GM19438 (cell line): ENCODE measurements around the gene SEMA6A.

Experiments used
- ATAC-seq: cut with Tn5 transposase; IDR thresholded peaks from one replicate; pipeline ENCODE4 v1.9.1; 2021; ENCODE audit warnings: low read depth; ENCODE audit not compliant: unreplicated experiment

SEMA6A gene

GRCh38 chr5:116419258-116419657 is 155.4 kb downstream of the SEMA6A start:
- no peak for ATAC-seq

- no peak for ATAC-seq
These were observed 155.8 kb downstream of the SEMA6A start for GRCh38 chr5:116418774-116419173.

GRCh38 chr5:116418016-116418415 is 156.6 kb downstream of the SEMA6A start:
- ATAC-seq: no peak

GRCh38 chr5:116415989-116416388 is 158.6 kb downstream of the SEMA6A start:
- no peak for ATAC-seq

- ATAC-seq: no peak
These were observed 159.4 kb downstream of the SEMA6A start for GRCh38 chr5:116415182-116415581.

- no peak for ATAC-seq
These were observed 163.5 kb downstream of the SEMA6A start for GRCh38 chr5:116411101-116411571.

- no peak for ATAC-seq
These were observed 164.2 kb downstream of the SEMA6A start for GRCh38 chr5:116410336-116410890.

GRCh38 chr5:116409591-116410296 is 164.9 kb downstream of the SEMA6A start:
- no peak for ATAC-seq

- no peak for ATAC-seq
These were observed 168.1 kb downstream of the SEMA6A start for GRCh38 chr5:116406306-116407041.

GRCh38 chr5:116404792-116405191 is 169.8 kb downstream of the SEMA6A start:
- ATAC-seq: no peak

- ATAC-seq: no peak
These were observed 170.6 kb downstream of the SEMA6A start for GRCh38 chr5:116404016-116404415.

- ATAC-seq: no peak
These were observed 172.4 kb downstream of the SEMA6A start for GRCh38 chr5:116402235-116402634.

GRCh38 chr5:116401576-116401975 is 173.0 kb downstream of the SEMA6A start:
- ATAC-seq: no peak

GRCh38 chr5:116396476-116397099 is 178.0 kb downstream of the SEMA6A start:
- no peak for ATAC-seq

- ATAC-seq: no peak
These were observed 178.9 kb downstream of the SEMA6A start for GRCh38 chr5:116395631-116396203.

GRCh38 chr5:116395226-116395625 is 179.4 kb downstream of the SEMA6A start:
- ATAC-seq: no peak

GRCh38 chr5:116394186-116394867 is 180.3 kb downstream of the SEMA6A start:
- no peak for ATAC-seq
